HepG2 (cell line): ENCODE data around the gene CRIP1. TPM values are rescaled to one million over a fixed set of nuclear protein-coding genes. Genes with fewer than 3 reads are reported as not detected.

ENCODE experiments used
- ADNP ChIP-seq: sonication (generic); formaldehyde crosslinking; IDR thresholded peaks from 2 replicates; pipeline ENCODE4 v1.4.0; 2020; ENCODE audit warnings: missing genetic modification reagents
- AKAP8 ChIP-seq: sonication (generic); formaldehyde crosslinking; IDR thresholded peaks from 2 replicates; pipeline ENCODE4 v1.5.1; 2020; ENCODE audit warnings: mild to moderate bottlenecking, missing genetic modification reagents
- ARID2 ChIP-seq: sonication (generic); formaldehyde crosslinking; IDR thresholded peaks from 2 replicates; pipeline ENCODE4 v1.8.1; 2022; ENCODE audit warnings: mild to moderate bottlenecking, missing genetic modification reagents, borderline replicate concordance
- ATF2 ChIP-seq: sonication (generic); formaldehyde crosslinking; IDR thresholded peaks from 2 replicates; pipeline ENCODE4 v1.4.0; 2020; ENCODE audit warnings: missing genetic modification reagents
- GATAD2A ChIP-seq: IDR thresholded peaks from 2 replicates; pipeline ENCODE4 v1.6.1; 2016
- HDAC2 ChIP-seq: sonication (generic); formaldehyde crosslinking; IDR thresholded peaks from 2 replicates; pipeline ENCODE4 v1.4.0; 2020; ENCODE audit warnings: missing genetic modification reagents
- HIVEP1 ChIP-seq: sonication (generic); formaldehyde crosslinking; IDR thresholded peaks from 2 replicates; pipeline ENCODE4 v1.4.0; 2020; ENCODE audit warnings: mild to moderate bottlenecking, missing genetic modification reagents
- HNRNPL ChIP-seq: fragments of 200-400 bp; formaldehyde crosslinking; IDR thresholded peaks from 2 replicates; pipeline ENCODE4 v1.6.1; 2017; ENCODE audit warnings: mild to moderate bottlenecking, low read depth, low read length
- IKZF1 ChIP-seq: fragments of 450-650 bp; IDR thresholded peaks from 2 replicates; pipeline ENCODE4 v1.7.1; 2016
- IRF1 ChIP-seq: sonication (generic); formaldehyde crosslinking; IDR thresholded peaks from 2 replicates; pipeline ENCODE4 v1.4.0; 2020; ENCODE audit warnings: low read depth, mild to moderate bottlenecking, missing genetic modification reagents
- MED8 ChIP-seq: sonication (generic); formaldehyde crosslinking; IDR thresholded peaks from 2 replicates; pipeline ENCODE4 v1.8.1; 2023; ENCODE audit warnings: mild to moderate bottlenecking, missing genetic modification reagents; ENCODE audit not compliant: insufficient replicate concordance
- PPARG ChIP-seq: conservative IDR thresholded peaks from 2 replicates; pipeline ENCODE4 v1.6.1; 2016; ENCODE audit warnings: missing biosample characterization, missing genetic modification reagents
- RNF2 ChIP-seq: fragments of 450-650 bp; conservative IDR thresholded peaks from 2 replicates; pipeline ENCODE4 v1.6.1; 2016; ENCODE audit warnings: low read depth
- RORA ChIP-seq: sonication (generic); formaldehyde crosslinking; IDR thresholded peaks from 2 replicates; pipeline ENCODE4 v1.5.0; 2020; ENCODE audit warnings: mild to moderate bottlenecking, missing genetic modification reagents, moderate library complexity
- SCMH1 ChIP-seq: sonication (generic); formaldehyde crosslinking; IDR thresholded peaks from 2 replicates; pipeline ENCODE4 v1.9.0; 2021; ENCODE audit warnings: missing genetic modification reagents, mild to moderate bottlenecking, borderline replicate concordance
- SOX6 ChIP-seq, 2 experiments: fragments of 450-650 bp in 1 of 2; sonication (generic) in 1 of 2; formaldehyde crosslinking in 1 of 2; IDR thresholded peaks; 2 replicates each; pipeline versions ENCODE4 v1.4.0 to v1.6.1; 2017 to 2020; ENCODE audit warnings: antibody characterized with exemption in 1 of 2, mild to moderate bottlenecking in 1 of 2, missing genetic modification reagents in 1 of 2
- SRSF1 ChIP-seq: fragments of 200-400 bp; formaldehyde crosslinking; optimal IDR thresholded peaks from 2 replicates; pipeline ENCODE3; 2017; ENCODE audit warnings: mild to moderate bottlenecking, low read depth, low read length, moderate library complexity
- TBP ChIP-seq: sonication (generic); formaldehyde crosslinking; IDR thresholded peaks from 2 replicates; pipeline ENCODE4 v1.5.0; 2020; ENCODE audit warnings: missing genetic modification reagents
- USF2 ChIP-seq, 2 experiments: sonication (generic) in 1 of 2; formaldehyde crosslinking in 1 of 2; IDR thresholded peaks; 2 replicates each; pipeline versions ENCODE4 v1.5.1 to v1.6.1; 2011 to 2020; ENCODE audit warnings: borderline replicate concordance in 1 of 2, low read depth in 1 of 2, low read length in 1 of 2, mild to moderate bottlenecking in 1 of 2, missing genetic modification reagents in 1 of 2, moderate library complexity in 1 of 2
- ZBTB1 ChIP-seq: sonication (generic); formaldehyde crosslinking; IDR thresholded peaks from 2 replicates; pipeline ENCODE4 v1.4.0; 2020; ENCODE audit warnings: missing genetic modification reagents, borderline replicate concordance
- ZNF432 ChIP-seq: sonication (generic); formaldehyde crosslinking; IDR thresholded peaks from 2 replicates; pipeline ENCODE4 v1.5.0; 2020; ENCODE audit warnings: missing genetic modification reagents, mild to moderate bottlenecking, borderline replicate concordance
- ZNF460 ChIP-seq: sonication (generic); formaldehyde crosslinking; IDR thresholded peaks from 2 replicates; pipeline ENCODE4 v1.5.1; 2020; ENCODE audit warnings: missing genetic modification reagents, mild to moderate bottlenecking, borderline replicate concordance
- ZNF704 ChIP-seq: sonication (generic); formaldehyde crosslinking; IDR thresholded peaks from 2 replicates; pipeline ENCODE4 v1.8.1; 2023; ENCODE audit warnings: mild to moderate bottlenecking, inconsistent platforms, moderate library complexity, missing genetic modification reagents, borderline replicate concordance
- ZNF780A ChIP-seq: sonication (generic); formaldehyde crosslinking; IDR thresholded peaks from 2 replicates; pipeline ENCODE4 v1.8.0; 2022; ENCODE audit warnings: mild to moderate bottlenecking, missing genetic modification reagents, moderate library complexity
- ZNF839 ChIP-seq: sonication (generic); formaldehyde crosslinking; IDR thresholded peaks from 2 replicates; pipeline ENCODE4 v1.4.0; 2020; ENCODE audit warnings: missing genetic modification reagents, mild to moderate bottlenecking, borderline replicate concordance
- polyA plus RNA-seq, 8 experiments: library from polyadenylated mRNA; depleted of rRNA in 3 of 8; stranded (reverse) in 7 of 8; unstranded in 1 of 8; fragments of >200 nt; fragmentation: Illumina TruSeq in 4 of 8; extraction: Trizol in 4 of 8; gene quantifications; 2 replicates each; pipeline versions ENCODE4 v1.2.1 to v1.2.3, GENCODE V29; 2011 to 2016; ENCODE audit warnings: low read depth in 4 of 8, missing spikeins in 1 of 8, mixed read lengths in 1 of 8; ENCODE audit not compliant: insufficient read depth in 1 of 8
- total RNA-seq, 5 experiments: library from RNA; depleted of rRNA; stranded (reverse); fragments of >200 nt; fragmentation: Illumina TruSeq; extraction: Trizol; gene quantifications; 2 replicates each; pipeline ENCODE4 v1.2.3, GENCODE V29; 2016; ENCODE audit warnings: low read depth in 1 of 5

CRIP1 gene
- total and polyA plus RNA-seq, 2 of the 13 experiments (the other 11 are each of a cell fraction or from before 2014, with no cell fraction given): 53.9 to 59.5 TPM

- TF ChIP-seq USF2 (IDR thresholded peaks at IDR 0.05; ENCODE audit: low read depth, low read length) (no peak), USF2 (CRISPR knock-in tag; IDR thresholded peaks at IDR 0.05; ENCODE audit: borderline replicate concordance) (no peak), IRF1 (CRISPR knock-in tag) (no peak), ADNP (CRISPR knock-in tag) (no peak), SOX6 (IDR thresholded peaks at IDR 0.05) (no peak), SOX6 (CRISPR knock-in tag; IDR thresholded peaks at IDR 0.05) (no peak), ZBTB1 (no peak), ZNF704 (no peak), ZNF780A (CRISPR knock-in tag) (no peak), HDAC2 (no peak), TBP (CRISPR knock-in tag) (no peak), IKZF1 (no peak), RNF2 (no peak), HIVEP1 (CRISPR knock-in tag) (peak; percentile 12; the same call in 1 of the 2 replicates), ZNF460 (CRISPR knock-in tag) (no peak), AKAP8 (no peak), HNRNPL (no peak), GATAD2A (CRISPR knock-in tag) (no peak), ZNF839 (CRISPR knock-in tag) (no peak), PPARG (no peak), RORA (CRISPR knock-in tag) (no peak), SRSF1 (no peak), ZNF432 (CRISPR knock-in tag) (no peak), ARID2 (CRISPR knock-in tag) (no peak), MED8 (no peak), ATF2 (CRISPR knock-in tag) (no peak), SCMH1 (CRISPR knock-in tag) (no peak)
Measured at GRCh38 chr14:105486163-105486973, at the start of gene CRIP1 (continued).
